8988T (cell line): ENCODE data around the gene DPM1.
"Not testable (repeated sequence)": the region's sequence is repeated elsewhere in the genome, so short reads cannot be mapped to it uniquely, and the experiment has no call there.

Source experiments
- DNase-seq: peaks from one replicate; pipeline ENCODE4 v3.0.0; 2011

The DPM1 gene

DNA sequence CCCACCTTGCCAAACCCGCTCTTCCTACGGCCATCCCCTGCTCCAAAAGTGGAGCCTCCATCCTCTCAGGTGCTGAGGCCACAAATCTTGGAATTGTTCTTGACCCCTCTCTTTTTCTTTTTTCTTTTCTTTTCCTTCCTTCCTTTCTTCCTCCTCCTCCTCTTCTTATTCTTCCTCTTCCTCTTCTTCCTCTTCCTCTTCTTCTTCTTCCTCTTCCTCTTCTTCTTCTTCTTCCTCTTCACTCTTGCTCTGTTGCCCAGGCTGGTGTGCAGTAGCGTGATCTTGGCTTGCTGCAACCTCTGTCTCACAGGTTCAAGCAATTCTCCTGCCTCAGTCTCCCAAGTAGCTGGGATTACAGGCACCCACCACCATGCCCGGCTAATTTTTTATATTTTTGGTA is 20.2 kb upstream of the DPM1 start:
- DNase-seq, result not testable (repeated sequence)

- DNase-seq, result no peak
These were observed 19.0 kb upstream of the DPM1 start for GRCh38 chr20:50977066-50978021.

DNA sequence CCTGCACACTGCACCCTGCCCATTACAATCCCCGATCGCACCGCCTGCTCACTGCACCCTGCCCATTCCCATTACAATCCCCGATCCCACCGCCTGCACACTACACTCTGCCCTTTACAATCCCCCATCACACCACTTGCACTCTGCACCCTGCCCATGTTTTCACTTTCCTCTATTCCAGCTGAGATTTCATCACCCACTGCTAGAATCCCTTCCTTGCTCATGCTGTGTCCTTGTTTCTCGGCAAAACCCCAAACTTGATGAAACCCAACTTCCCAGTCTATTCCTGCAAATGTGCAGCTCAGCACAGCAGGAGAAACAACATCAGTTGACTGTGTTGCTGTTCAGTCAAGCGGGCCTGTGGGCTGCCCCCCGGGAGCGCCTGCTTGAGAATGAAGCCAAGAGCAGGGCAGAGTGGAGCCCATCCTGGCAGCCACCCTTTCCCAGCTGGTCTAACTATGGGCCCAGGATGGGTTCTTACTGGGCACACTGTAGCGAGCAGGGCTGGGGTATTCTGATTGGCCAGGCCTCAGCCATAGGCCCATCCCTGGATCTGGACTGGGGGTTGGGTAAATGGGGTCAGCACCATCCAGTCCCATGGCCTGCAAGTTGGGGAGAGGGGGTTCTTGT is 17.5 kb upstream of the DPM1 start:
- no peak for DNase-seq

DNA sequence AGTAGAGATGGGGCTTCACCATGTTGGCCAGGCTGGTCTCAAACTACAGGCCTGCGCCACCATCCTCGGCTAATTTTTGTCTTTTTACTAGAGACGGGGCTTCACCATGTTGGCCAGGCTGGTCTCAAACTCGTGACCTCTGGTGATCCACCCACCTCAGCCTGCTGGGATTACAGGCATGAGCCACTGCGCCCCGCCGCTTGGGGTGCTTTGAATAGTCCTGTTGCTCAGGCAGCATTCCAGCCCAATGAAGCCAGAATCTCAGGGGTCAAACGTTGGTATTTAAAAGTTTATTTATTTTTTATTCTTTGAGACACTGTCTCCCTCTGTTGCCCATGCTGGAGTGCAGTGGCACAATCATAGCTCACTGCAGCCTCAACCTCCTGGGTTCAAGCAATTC is 11.6 kb upstream of the DPM1 start:
- DNase-seq, result no peak

DNA sequence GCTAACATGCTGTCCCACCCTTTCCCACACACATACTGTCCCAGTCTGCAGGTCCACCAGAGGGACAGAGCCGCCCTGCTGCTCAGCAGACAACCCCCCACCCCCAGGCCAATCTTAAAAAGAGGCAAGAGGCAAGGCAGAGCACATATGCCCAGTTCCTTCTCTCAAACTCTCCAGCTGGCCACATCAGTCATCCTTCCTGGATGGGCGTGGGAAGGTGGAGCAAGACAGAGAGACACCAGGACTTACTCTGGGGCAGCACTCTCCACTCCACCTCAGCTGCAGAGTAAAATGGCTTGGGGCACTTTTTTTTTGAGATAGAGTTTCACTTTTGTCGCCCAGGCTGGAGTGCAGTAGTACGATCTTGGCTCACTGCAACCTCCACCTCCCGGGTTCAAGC is 11.1 kb upstream of the DPM1 start:
- DNase-seq, result no peak

DNA sequence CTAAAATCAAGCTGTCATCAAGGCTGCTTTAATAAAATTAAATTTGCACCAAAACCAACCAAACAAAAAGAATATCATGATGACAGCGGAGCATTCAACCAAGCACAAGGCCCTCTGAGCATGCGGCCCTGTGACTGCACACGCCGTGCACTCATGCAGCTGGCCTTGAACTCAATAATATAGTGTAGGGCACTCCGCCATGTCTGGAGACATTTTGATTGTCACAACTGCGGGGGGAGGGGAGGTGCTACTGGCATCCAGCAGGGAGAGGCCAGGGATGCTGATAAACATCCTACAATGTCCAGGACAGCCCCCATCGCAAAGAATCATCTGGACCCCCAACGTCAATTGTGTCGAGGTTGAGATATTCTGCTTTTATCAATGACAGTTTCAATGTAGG is 10.0 kb upstream of the DPM1 start:
- no peak for DNase-seq

- no peak for DNase-seq
These were observed 9.3 kb upstream of the DPM1 start for GRCh38 chr20:50967586-50967985.

- no peak for DNase-seq
These were observed 1.3 kb upstream of the DPM1 start for GRCh38 chr20:50959543-50960126.

- DNase-seq, result no peak
These were observed 547 bp upstream of the DPM1 start, which contains the start of gene MOCS3 for GRCh38 chr20:50958615-50959542. TSS of gene MOCS3 (plus strand) at chr20:50958818. CDS start at chr20:50958843, 25 bp downstream.

GRCh38 chr20:50957276-50957675 is 1.1 kb downstream of the DPM1 start:
- no peak for DNase-seq

DNA sequence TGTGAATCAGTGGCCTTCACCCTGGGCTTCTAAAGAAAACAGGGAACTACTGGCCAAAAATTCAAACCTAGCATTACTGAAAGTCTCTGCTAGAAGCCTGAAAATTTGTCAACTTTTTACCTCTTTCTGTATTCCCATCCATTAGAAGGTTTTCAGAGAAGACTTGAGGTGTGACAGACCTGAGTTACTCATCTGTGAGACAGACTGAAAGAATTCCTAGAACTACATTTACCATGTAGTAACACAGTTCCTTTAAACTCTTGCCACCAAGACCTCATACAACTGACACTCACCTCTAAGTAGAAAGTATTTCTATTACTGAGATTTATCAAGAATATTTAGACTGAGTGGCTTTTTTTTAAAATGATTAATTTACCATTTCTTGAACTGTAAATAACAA is 4.5 kb downstream of the DPM1 start:
- no peak for DNase-seq

DNA sequence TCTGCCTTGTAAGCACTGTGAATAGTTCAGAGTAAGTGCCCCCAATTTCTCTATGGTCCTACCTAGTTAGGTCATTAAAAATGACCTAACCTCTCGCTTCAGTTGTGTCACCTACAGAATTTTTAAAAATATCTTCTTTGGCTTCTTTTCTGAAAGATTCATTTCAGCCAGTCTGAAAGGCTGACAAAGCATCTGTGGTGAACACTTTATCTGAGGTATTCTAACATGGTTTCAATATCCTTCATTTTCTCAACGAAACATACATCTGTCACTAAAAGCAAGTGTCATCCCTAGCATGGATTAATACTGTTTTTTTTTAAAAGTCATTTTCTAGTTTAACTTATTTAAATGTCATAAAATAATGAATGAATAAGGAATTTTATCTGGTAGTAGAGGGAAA is 5.1 kb downstream of the DPM1 start:
- DNase-seq, result no peak

DNA sequence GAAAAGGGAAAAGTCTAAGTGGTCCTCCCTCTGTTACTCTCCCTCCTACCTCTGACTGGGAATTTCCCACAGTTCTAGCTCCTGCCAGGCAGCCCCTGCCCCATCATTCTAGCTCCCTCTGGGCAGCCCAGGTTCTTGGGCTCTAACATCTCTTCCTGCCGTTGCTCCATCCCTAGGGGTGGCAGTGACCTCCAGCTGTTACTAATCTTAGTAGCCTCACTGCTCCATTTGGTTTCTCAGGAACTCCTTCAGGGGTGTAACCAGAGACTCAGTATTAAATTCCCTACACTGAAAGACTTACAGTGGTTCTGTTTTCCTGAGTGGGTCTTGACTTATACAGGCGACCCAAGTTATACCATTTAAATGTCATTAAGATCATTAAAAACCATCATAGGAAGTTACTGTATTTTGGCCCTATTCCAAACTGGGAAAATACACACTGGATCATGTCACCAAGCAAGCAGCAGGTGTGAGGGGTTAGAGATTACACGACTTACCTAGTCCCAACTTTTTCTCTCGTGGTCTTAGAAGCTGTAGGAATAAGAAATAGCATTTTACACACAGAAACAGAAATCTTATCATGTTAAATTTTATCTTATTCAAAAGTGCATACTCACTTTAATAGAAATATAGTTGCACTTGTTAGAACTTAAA is 10.1 kb downstream of the DPM1 start:
- no peak for DNase-seq

GRCh38 chr20:50943069-50943468 is 15.3 kb downstream of the DPM1 start:
- no peak for DNase-seq

- DNase-seq, result no peak
These were observed 24.7 kb downstream of the DPM1 start for GRCh38 chr20:50933589-50933988.

GRCh38 chr20:50932691-50933280 is 25.5 kb downstream of the DPM1 start:
- DNase-seq, result no peak

GRCh38 chr20:50932016-50932485 is 26.3 kb downstream of the DPM1 start:
- no peak for DNase-seq

DNA sequence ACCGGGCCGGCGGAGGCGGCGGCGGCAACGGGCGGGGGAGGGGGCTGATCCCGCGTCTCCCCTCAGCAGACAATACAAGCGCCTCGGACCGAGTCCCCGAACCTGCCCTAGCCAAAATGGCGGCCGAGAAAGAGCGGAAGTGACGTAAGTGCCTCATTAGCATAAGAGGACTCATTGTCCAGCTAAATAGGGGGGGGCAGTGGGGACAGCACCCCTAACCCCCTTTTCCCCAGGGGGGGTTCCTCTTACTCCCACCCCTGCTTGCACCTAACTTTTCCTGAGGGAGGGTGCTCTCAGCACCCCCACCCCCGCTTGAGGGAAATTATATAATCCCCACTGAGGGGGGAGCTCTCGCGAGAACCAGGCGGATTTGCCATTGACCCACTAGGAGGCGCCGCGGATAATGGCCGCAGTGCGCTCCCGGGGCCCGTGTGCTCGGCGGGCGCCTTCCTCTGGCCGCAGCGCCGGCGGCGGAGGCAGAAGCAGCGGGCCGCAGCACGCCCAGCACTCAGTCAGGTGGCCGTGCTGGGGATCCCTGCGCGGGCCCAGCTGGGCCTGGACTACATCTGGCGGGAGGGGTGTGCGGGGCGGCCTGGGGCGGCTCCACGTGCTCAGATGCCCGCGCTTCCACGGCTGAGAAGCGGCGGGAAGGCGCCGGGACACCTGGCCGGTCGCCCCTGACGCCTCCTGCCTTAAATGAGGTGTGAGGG is 26.9 kb downstream of the DPM1 start, which contains the start of gene ADNP:
ADNP (minus strand) TSS at position 132 of the 710 bp plus-strand sequence. CDS start 27,441 bp downstream, outside the sequence.
- peak; percentile 39 for DNase-seq

DNA sequence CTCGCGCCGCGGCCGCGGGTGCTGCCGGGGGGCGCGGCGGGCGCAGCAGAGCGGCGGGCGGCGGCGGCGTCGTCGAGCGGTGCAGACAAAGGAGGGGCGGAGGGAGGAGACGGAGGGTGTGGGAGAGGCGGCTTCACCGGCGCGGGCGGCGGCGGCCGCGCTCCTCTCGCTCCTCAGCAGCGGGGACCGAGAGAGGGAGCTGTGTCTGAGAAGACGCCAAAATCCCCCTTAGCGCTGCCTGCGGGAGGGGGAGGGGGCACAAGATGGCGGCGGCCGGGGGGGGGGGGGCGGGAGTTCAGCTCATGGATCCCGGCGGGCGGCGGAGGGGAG is 27.4 kb downstream of the DPM1 start:
- DNase-seq, result no peak

GRCh38 chr20:50930139-50930975 is 28.0 kb downstream of the DPM1 start:
- no peak for DNase-seq
